ENCODE results near the gene B4GALT3.

Gene B4GALT3

DNA sequence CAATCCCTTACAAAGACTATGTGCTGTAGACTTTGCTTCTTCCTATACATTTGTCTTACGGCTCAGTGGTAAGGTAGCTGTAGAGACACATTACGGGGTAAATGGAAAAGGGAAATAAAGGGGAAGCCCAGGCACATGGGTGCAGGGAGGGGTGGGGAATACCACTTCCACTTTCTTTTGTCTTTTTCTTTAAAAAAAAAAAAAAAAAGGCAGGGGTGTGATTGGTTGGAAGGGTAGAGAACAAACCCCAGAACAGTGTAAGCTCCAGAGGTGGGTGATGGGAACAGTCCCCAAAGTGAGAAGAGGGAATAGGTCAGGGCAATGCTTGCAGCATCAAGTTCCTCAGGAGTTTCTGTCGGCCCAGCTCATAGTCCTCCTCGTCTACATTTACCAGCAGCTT, 55.5 kb downstream of the B4GALT3 start:
- peak in 1 of 2 experiments; percentile 75 for DNase-seq (ENCODE audit: low read depth in 1 of 2, low spot score in 1 of 2)
- Histone ChIP-seq H3K27ac (replicated peaks) (peak overlapping the region; percentile 58), H3K27me3 (ENCODE audit: insufficient read depth, poor library complexity, severe bottlenecking) (no peaks in the 10 kb centered on the region), H3K4me3 (replicated peaks; ENCODE audit: insufficient read depth, low read length) (no peak overlapping the region)
- TF ChIP-seq REST (IDR thresholded peaks at IDR 0.05; ENCODE audit: insufficient replicate concordance, low read depth) (no peak), CTCF (IDR thresholded peaks at IDR 0.05; ENCODE audit: insufficient read depth, low read length) (no peak), GABPA (IDR thresholded peaks at IDR 0.05; ENCODE audit: low read depth) (0 out of 2 replicates have a peak, but pooled peaks have one; percentile 27), SPI1 (IDR thresholded peaks at IDR 0.05; ENCODE audit: borderline replicate concordance, low read depth) (peak; percentile 93)

Small RNA genes lying within 50 kb of the gene (microRNA-seq; reads per million reads assigned to microRNA genes)
- 0.90 reads per million for gene MIR5187

Data from HL-60 (cell line).